ENCODE results near the gene ZER1.
A peak's percentile ranks its signal among the peaks of the same experiment; 100 is the strongest.

ZER1 gene

GRCh38 chr9:128787659-128788058 is 15.9 kb upstream of the ZER1 start:
- TF ChIP-seq TCF4 (CRISPR knock-in tag; IDR thresholded peaks at IDR 0.05; ENCODE audit: borderline replicate concordance) (no peak), PPARA (CRISPR knock-in tag; IDR thresholded peaks at IDR 0.05; ENCODE audit: borderline replicate concordance) (no peak), ZNF8 (CRISPR knock-in tag; IDR thresholded peaks at IDR 0.05) (no peak), ZNF565 (CRISPR knock-in tag; conservative IDR thresholded peaks at IDR 0.05; ENCODE audit: low read depth) (no peak), ZC3H10 (CRISPR knock-in tag; IDR thresholded peaks at IDR 0.05) (no peak), PATZ1 (CRISPR knock-in tag; IDR thresholded peaks at IDR 0.05; ENCODE audit: borderline replicate concordance) (no peak), ESRRG (CRISPR knock-in tag; IDR thresholded peaks at IDR 0.05) (no peak), ZFP3 (CRISPR knock-in tag; IDR thresholded peaks at IDR 0.05) (no peak), GLIS3 (CRISPR knock-in tag; IDR thresholded peaks at IDR 0.05) (no peak), OSR1 (CRISPR knock-in tag; IDR thresholded peaks at IDR 0.05) (no peak)
- ATAC-seq: peak; percentile 37

- peak; percentile 98 for ATAC-seq
Observed at GRCh38 chr9:128786681-128787601, 15.2 kb upstream of the ZER1 start, which contains the start of gene TBC1D13. Gene TBC1D13 (plus strand): TSS chr9:128787253. CDS start chr9:128787354, 101 bp downstream.

GRCh38 chr9:128785427-128785826 is 13.7 kb upstream of the ZER1 start:
- ATAC-seq: no peak
- TF ChIP-seq ISL1 (CRISPR knock-in tag; IDR thresholded peaks at IDR 0.05) (no peak), ARNTL (CRISPR knock-in tag; IDR thresholded peaks at IDR 0.05; ENCODE audit: borderline replicate concordance, low read depth) (no peak), ZNF70 (CRISPR knock-in tag; IDR thresholded peaks at IDR 0.05) (no peak), TOX (CRISPR knock-in tag; IDR thresholded peaks at IDR 0.05; ENCODE audit: borderline replicate concordance) (no peak), CREB5 (CRISPR knock-in tag; IDR thresholded peaks at IDR 0.05; ENCODE audit: low read depth) (no peak), OSR1 (CRISPR knock-in tag; IDR thresholded peaks at IDR 0.05) (no peak), SNAI2 (CRISPR knock-in tag; IDR thresholded peaks at IDR 0.05) (no peak), PPARA (CRISPR knock-in tag; IDR thresholded peaks at IDR 0.05; ENCODE audit: borderline replicate concordance) (no peak), TCF4 (CRISPR knock-in tag; IDR thresholded peaks at IDR 0.05; ENCODE audit: borderline replicate concordance) (no peak), CSDC2 (CRISPR knock-in tag; IDR thresholded peaks at IDR 0.05) (no peak), ZNF565 (CRISPR knock-in tag; conservative IDR thresholded peaks at IDR 0.05; ENCODE audit: low read depth) (no peak), ZFP30 (CRISPR knock-in tag; IDR thresholded peaks at IDR 0.05) (no peak), PATZ1 (CRISPR knock-in tag; IDR thresholded peaks at IDR 0.05; ENCODE audit: borderline replicate concordance) (no peak)

More at GRCh38 chr9:128786681-128787601, 15.2 kb upstream of the ZER1 start, which contains the start of gene TBC1D13:
- TF ChIP-seq ZC3H10 (CRISPR knock-in tag; IDR thresholded peaks at IDR 0.05) (no peak), ARNTL (CRISPR knock-in tag; IDR thresholded peaks at IDR 0.05; ENCODE audit: borderline replicate concordance, low read depth) (peak; percentile 53; the same call in 1 of the 2 replicates), ISL1 (CRISPR knock-in tag; IDR thresholded peaks at IDR 0.05) (no peak), TOX (CRISPR knock-in tag; IDR thresholded peaks at IDR 0.05; ENCODE audit: borderline replicate concordance) (no peak), PATZ1 (CRISPR knock-in tag; IDR thresholded peaks at IDR 0.05; ENCODE audit: borderline replicate concordance) (peak; percentile 92), TSHZ2 (CRISPR knock-in tag; IDR thresholded peaks at IDR 0.05) (no peak)
